CD4-positive, alpha-beta T cell treated with Interleukin-17A for 1 hour (primary cell): ENCODE results near the gene WNT9A.
"Not testable (repeated sequence)": the region's sequence is repeated elsewhere in the genome, so short reads cannot be mapped to it uniquely, and the experiment has no call there.

Source experiments
- DNase-seq: peaks from one replicate; pipeline ENCODE4 v3.0.0-alpha.2; 2020

Gene WNT9A

GRCh38 chr1:227923353-227924167 lies 24.2 kb downstream of the WNT9A start:
- DNase-seq: no peak

- no peak for DNase-seq
Measured at GRCh38 chr1:227922501-227923352, 25.0 kb downstream of the WNT9A start.

- no peak for DNase-seq
Measured at GRCh38 chr1:227921461-227922185, 26.1 kb downstream of the WNT9A start.

- DNase-seq: no peak
Measured at GRCh38 chr1:227920896-227921295, 26.8 kb downstream of the WNT9A start.

DNA sequence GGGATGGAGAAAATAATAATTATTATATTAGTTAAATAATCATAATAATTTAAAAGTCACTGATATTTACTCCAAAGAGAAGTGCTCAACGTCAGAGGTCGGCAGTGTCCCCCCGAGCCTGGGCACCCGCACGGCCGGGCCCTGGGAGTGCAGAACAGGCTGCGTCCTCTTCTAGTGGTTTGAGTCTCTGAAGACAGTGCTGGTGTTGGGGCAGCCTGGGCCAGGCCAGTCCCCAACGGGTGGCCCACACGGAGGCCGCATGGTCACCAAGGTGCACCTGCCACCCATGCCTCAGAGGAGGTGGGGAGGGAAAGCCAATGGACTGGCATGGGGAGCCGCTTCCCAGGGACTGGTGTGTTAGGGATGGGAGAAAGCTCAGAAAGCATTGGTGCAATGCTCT lies 27.3 kb downstream of the WNT9A start:
- DNase-seq: no peak

DNA sequence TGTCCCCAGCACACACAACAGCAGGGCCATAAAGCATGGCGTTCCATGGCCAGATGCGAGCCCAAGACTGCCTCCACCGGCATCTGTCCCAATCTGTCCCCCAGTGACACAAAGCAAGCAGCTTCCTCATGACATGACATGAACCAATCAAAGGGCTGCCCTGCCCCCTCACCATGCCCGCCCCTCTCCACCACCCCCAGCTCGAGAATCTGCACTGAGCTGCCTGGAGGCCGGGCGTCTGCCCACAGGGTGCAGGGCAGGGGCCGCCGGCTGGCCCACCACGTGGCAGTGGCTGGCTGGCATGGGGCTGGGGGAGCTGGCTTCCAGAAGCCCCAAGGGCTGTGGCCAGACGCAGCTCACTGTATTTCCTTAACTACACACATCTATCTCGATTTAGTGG lies 27.8 kb downstream of the WNT9A start:
- DNase-seq: no peak

- no peak for DNase-seq
Measured at GRCh38 chr1:227918736-227919135, 29.0 kb downstream of the WNT9A start.

- no peak for DNase-seq
Measured at GRCh38 chr1:227918083-227918700, 29.5 kb downstream of the WNT9A start.

GRCh38 chr1:227917081-227917950 lies 30.4 kb downstream of the WNT9A start:
- no peak for DNase-seq

- no peak for DNase-seq
Measured at GRCh38 chr1:227916655-227917054, 31.1 kb downstream of the WNT9A start.

DNA sequence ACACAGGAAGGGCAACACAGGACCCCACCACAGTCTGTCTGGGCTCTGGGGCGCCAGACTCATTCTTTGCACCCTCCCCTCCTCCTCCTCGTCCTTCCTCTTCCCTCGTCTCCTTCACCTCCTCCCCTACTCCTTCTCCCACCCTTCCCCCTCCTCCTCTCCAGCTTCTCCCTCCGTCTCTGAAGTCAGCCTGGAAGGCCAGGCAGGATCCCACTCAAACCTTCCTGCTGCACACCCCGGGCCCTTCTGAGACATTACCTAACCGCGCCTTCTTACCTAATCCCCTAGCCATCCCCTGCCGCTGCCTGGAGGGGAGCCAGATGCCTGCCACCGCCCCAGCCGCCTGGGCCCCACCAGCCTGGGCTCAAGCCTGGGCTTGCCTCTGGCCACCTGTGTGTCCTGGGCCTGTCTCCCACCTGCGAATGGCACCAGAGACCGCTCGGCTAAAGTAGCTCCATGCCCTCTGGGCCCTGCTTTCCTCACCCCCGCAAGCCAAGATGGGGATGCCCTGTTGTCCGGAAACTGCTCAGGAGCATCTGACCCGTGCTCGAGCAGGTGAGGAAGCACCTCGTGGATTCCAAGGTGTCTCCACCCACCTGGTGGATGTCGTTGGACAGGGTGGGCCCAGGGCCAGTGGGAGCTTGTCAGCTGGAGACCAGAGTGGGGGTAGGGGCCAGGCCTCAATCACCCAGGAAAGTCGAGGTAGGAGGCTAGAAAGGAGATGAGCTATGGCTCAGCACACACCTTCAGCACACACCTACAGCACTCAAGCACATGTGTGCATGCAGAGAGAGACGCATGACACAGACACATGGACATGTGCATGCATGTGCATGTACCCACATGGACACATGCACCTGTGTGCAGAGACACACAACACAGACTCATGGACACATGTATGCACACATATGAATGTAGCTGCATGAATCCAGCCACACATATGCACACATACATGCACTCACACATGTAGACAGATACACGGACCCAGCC lies 31.9 kb downstream of the WNT9A start:
- no peak for DNase-seq

- DNase-seq: no peak
Measured at GRCh38 chr1:227914801-227915563, 32.8 kb downstream of the WNT9A start.

GRCh38 chr1:227913764-227914721 lies 33.7 kb downstream of the WNT9A start:
- no peak for DNase-seq

DNA sequence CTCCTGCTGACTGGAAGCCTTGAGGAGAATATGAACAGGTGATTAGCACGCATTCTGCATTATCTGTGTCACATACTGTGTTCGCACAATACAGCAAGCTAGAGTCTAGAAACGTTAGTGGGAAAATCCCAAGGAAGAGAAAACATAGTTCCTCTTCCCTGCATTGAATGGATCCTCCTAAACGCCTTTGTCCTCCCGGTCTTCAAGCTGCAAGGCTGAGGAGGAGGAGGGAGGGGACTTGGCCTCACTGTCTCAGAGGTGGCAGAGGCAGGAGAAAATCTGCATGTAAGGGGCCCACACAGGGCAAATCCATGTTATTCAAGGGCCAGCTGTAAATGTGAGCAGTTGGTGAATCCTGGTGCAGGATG lies 34.4 kb downstream of the WNT9A start:
- DNase-seq: no peak

DNA sequence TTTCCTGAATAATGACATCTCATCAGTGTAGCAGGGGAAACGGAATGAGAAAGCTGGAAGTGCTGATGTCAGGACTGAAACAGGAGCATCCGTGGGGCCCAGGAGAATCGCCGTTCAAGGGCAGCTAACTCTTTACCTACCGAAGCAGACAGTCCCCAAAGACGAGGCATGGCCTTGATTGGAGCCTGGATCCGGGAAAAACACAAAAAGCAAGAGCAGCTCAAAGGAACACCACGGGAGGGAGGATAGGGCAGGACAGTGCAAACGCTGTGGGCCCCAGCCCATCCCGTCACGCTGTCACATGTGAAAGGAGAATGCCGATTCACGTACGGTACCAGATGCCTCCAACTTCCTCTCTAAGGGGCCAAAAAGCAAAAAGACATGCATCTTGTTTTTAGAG lies 34.9 kb downstream of the WNT9A start:
- DNase-seq: no peak

DNA sequence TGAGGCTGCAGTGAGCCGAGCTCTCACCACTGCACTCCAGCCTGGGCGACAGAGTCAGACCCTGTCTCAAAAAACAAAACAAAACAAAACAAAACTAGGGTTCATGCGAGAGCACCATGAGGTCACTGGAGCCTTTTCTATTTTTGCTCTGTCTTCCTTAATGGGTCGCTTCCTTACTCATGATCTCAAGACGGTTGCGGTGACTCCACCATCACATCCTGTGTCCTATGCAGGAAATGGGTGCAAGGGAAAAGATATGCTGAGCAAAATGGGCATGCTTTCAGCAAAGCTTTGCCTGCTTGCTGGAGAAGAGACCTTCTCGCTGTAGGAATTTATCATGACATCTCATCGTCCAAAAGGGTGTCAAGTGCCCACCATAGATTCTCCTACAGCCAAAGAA lies 36.4 kb downstream of the WNT9A start:
- DNase-seq: no peak

DNA sequence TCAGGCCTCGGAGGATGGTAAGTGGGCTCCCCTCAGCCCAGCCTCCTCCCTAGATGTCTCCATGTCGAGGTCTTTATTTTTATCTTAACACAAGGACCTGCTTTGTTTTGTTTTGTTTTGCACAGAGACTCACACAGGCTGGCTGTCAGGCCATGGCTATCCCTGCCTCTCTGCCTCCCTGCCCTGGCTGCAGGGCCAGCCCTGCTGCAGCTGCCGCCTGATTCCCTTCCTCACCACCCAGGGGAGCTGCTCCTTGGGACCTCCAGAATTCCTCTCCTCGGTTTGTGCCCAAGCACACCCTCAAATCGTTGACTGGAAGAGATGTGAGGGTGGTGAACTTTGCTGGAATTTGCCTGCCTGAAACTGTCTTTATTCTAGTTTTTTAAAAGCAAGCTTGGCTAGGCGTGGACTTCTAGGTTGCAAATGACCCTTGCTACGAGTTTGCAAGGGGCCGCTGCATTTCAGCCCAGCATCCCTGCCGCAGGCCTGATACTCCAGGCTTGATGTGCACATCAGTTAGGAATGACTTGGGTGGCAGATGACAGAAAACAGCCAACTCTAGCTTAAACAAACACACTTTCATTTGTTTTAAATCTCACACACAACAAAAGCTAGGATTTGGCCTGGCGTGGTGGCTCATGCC lies 37.1 kb downstream of the WNT9A start:
- DNase-seq: no peak

DNA sequence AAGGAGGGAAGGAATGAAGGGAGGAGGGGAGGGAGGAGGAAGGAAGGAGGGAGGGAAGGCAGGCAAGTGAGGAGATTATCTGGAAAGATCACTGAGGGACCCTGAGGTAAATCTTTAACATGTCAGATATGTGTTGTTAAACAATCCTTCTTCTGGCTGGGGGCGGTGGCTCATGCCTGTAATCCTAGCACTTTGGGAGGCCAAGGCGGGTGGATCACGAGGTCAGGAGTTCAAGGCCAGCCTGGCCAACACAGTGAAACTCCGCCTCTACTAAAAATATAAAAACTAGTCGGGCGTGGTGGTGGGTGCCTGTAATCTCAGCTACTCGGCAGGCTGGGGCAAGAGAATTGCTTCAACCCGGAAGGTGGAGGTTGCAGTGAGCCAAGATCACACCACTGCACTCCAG lies 37.8 kb downstream of the WNT9A start:
- DNase-seq: not testable (repeated sequence)
